ENCODE results near the gene SLC35E1.

Gene SLC35E1

DNA sequence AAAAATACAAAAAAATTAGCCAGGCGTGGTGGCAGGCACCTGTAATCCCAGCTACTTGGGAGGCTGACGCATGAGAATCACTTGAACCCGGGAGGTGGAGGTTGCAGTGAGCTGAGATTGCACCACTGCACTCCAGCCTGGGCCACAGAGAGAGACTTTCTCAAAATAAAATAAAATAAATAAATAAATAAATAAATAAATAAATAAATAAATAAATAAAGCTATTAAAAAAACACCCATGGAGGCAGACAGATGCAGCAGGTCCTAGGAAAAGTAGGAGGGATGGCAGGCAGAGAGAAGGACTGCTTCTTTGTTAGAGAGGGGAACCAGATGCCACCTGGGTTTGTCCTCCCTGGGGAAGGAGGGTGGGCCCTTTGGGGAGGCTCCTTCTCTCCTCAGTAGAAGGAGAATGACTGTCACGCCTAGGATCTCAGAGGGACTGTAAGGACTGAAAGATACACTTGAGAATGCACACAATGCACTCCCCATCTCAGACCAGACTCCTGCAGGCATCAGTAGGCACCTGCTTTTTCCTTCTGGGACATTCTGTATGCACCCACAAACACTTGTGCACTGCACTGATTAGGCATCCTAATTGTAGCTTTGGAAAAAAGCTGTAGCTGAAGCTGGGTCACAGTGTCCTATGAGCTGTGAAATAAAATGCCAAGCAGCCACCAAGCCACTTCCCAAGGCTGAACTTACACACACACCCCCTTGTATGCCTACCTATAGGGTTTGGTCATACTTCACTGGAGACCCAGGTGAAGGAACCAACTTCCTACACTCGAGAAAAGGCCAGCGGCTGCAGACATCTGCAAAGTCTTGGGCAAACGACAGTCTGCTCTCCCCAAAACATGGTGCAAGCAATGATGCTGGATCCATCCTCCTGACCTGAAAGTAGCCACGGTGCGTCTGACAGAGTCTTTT lies 18.9 kb upstream of the SLC35E1 start:
- Histone ChIP-seq H3F3A (ENCODE audit: control insufficient read depth, insufficient read depth) (peaks cover 34% of the 10 kb centered on the region), H4K20me1 (ENCODE audit: control insufficient read depth, insufficient read depth, low read depth, low read length) (peaks cover 46% of the 10 kb centered on the region), H3K4me1 (ENCODE audit: control insufficient read depth, low read length) (peaks cover 99% of the 10 kb centered on the region), H3K27ac (ENCODE audit: low read depth, low read length) (peak overlapping the region; percentile 96), H3K9me2 (replicated peaks; ENCODE audit: control insufficient read depth, low read length) (no peaks in the 10 kb centered on the region), H3K4me2 (ENCODE audit: low read length) (peak overlapping the region; percentile 96), H3K4me3 (ENCODE audit: low read length) (peak overlapping the region; percentile 28; the same call in 1 of the 2 replicates), H3K79me2 (ENCODE audit: control insufficient read depth, low read length) (peaks cover 96% of the 10 kb centered on the region), H3K27me3 (ENCODE audit: control insufficient read depth, low read length) (no peaks in the 10 kb centered on the region), H3K36me3 (ENCODE audit: control insufficient read depth, low read length) (peaks cover 32% of the 10 kb centered on the region), H3K9me3 (ENCODE audit: control insufficient read depth, insufficient read depth, low read length) (no peaks in the 10 kb centered on the region)
- TF ChIP-seq EZH2phosphoT487 (IDR thresholded peaks at IDR 0.05; ENCODE audit: borderline replicate concordance, low read length), result no peak

- Histone ChIP-seq H3K36me3 (ENCODE audit: control insufficient read depth, low read length) (peaks cover 42% of the 10 kb centered on the region), H4K20me1 (ENCODE audit: control insufficient read depth, insufficient read depth, low read depth, low read length) (peaks cover 39% of the 10 kb centered on the region), H3K27ac (ENCODE audit: low read depth, low read length) (peak overlapping the region; percentile 96), H3K27me3 (ENCODE audit: control insufficient read depth, low read length) (no peaks in the 10 kb centered on the region), H3K4me2 (ENCODE audit: low read length) (peak overlapping the region; percentile 96), H3F3A (ENCODE audit: control insufficient read depth, insufficient read depth) (peaks cover 44% of the 10 kb centered on the region), H3K4me3 (ENCODE audit: low read length) (peak overlapping the region; percentile 78), H3K4me1 (ENCODE audit: control insufficient read depth, low read length) (peaks cover 98% of the 10 kb centered on the region), H3K9me3 (ENCODE audit: control insufficient read depth, insufficient read depth, low read length) (no peaks in the 10 kb centered on the region), H3K79me2 (ENCODE audit: control insufficient read depth, low read length) (peaks cover 95% of the 10 kb centered on the region), H3K9me2 (replicated peaks; ENCODE audit: control insufficient read depth, low read length) (no peaks in the 10 kb centered on the region)
- TF ChIP-seq EZH2phosphoT487 (IDR thresholded peaks at IDR 0.05; ENCODE audit: borderline replicate concordance, low read length), result no peak
Observed at GRCh38 chr19:16589917-16590316, 17.7 kb upstream of the SLC35E1 start.

GRCh38 chr19:16588824-16589577 lies 16.8 kb upstream of the SLC35E1 start:
- peak overlapping the region; percentile 96 for H3K4me2 ChIP-seq (ENCODE audit: low read length)
- peaks cover 31% of the 10 kb centered on the region for H4K20me1 ChIP-seq (ENCODE audit: control insufficient read depth, insufficient read depth, low read depth, low read length)
- H3K27ac ChIP-seq (ENCODE audit: low read depth, low read length), result peak overlapping the region; percentile 96
- no peaks in the 10 kb centered on the region for H3K9me3 ChIP-seq (ENCODE audit: control insufficient read depth, insufficient read depth, low read length)
- H3K79me2 ChIP-seq (ENCODE audit: control insufficient read depth, low read length), result peaks cover 95% of the 10 kb centered on the region
- TF ChIP-seq EZH2phosphoT487 (IDR thresholded peaks at IDR 0.05; ENCODE audit: borderline replicate concordance, low read length), result no peak
- no peak for TF ChIP-seq CTCF (IDR thresholded peaks at IDR 0.05; ENCODE audit: low read depth, low read length, poor library complexity, severe bottlenecking)
- no peaks in the 10 kb centered on the region for H3K9me2 ChIP-seq (replicated peaks; ENCODE audit: control insufficient read depth, low read length)
- H3K4me3 ChIP-seq (ENCODE audit: low read length), result peak overlapping the region; percentile 78
- H3K4me1 ChIP-seq (ENCODE audit: control insufficient read depth, low read length), result peaks cover 97% of the 10 kb centered on the region
- peaks cover 45% of the 10 kb centered on the region for H3K36me3 ChIP-seq (ENCODE audit: control insufficient read depth, low read length)
- no peaks in the 10 kb centered on the region for H3K27me3 ChIP-seq (ENCODE audit: control insufficient read depth, low read length)
- peaks cover 50% of the 10 kb centered on the region for H3F3A ChIP-seq (ENCODE audit: control insufficient read depth, insufficient read depth)

DNA sequence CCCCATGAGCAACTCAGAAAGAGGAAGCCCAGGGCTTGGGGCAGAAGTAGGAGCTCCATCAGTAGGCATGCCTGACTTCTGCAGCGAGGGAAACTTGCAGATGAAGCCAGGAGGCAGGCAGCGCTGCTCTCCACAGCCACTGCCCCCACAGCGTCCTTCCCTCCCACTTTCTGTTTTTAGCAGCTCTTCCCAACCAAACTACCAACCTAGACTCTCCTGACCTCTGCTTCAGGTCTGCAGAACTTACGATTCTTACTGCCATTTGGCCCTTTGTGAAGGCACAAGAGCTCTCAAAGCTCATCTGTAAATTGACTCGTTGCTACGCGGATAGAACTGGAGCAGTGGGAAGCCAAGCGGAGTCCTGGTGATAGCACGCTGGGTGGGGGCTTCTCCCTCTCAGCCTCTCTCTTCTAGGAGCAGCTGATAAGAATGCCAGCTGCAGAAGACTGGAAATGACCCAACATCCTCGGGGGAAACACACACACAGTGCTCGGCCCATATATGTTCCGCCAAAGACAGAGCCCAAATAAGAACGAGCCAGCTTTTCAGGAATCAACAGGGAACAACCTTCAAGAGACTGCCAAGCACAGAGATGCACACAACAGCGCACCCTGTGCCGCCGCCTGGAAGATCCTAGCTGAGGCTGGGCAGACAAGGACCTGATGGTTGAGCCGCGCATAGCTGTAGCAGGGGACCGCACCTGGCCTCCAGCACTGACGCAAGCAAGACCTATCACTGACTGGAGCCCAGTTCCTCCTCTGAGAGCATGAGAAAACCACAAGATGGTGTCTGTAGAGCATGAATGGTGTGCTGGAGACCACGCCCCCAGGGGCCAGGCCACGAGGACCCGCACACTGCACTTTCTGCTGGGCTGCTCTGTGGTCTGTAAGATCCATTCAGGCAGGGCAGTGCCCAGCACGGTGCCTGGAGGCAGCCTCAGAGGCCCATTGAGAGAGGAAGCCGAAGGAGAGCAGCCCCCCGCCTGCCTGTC lies 15.9 kb upstream of the SLC35E1 start:
- Histone ChIP-seq H3K4me3 (ENCODE audit: low read length) (peak overlapping the region; percentile 78), H3K27me3 (ENCODE audit: control insufficient read depth, low read length) (no peaks in the 10 kb centered on the region), H3K4me2 (ENCODE audit: low read length) (peak overlapping the region; percentile 96), H3K9me3 (ENCODE audit: control insufficient read depth, insufficient read depth, low read length) (no peaks in the 10 kb centered on the region), H3K9me2 (replicated peaks; ENCODE audit: control insufficient read depth, low read length) (no peaks in the 10 kb centered on the region), H3K27ac (ENCODE audit: low read depth, low read length) (peak overlapping the region; percentile 96), H3K4me1 (ENCODE audit: control insufficient read depth, low read length) (peaks cover 97% of the 10 kb centered on the region), H4K20me1 (ENCODE audit: control insufficient read depth, insufficient read depth, low read depth, low read length) (peaks cover 23% of the 10 kb centered on the region), H3K36me3 (ENCODE audit: control insufficient read depth, low read length) (peaks cover 41% of the 10 kb centered on the region), H3K79me2 (ENCODE audit: control insufficient read depth, low read length) (peaks cover 95% of the 10 kb centered on the region), H3F3A (ENCODE audit: control insufficient read depth, insufficient read depth) (peaks cover 50% of the 10 kb centered on the region)
- TF ChIP-seq CTCF (IDR thresholded peaks at IDR 0.05; ENCODE audit: low read depth, low read length, poor library complexity, severe bottlenecking) (peak; percentile 25), EZH2phosphoT487 (IDR thresholded peaks at IDR 0.05; ENCODE audit: borderline replicate concordance, low read length) (no peak)
